GM12878 (cell line): Measurements from ENCODE around the gene CRYL1. TPM values are rescaled to one million over a fixed set of nuclear protein-coding genes. Genes with fewer than 3 reads are reported as not detected.

Experiments used
- ATAC-seq: fragments of 200-7000 bp; cut with Tn5 transposase; 3 replicates; pipeline ENCODE4 v1.9.1; 2020; ENCODE audit warnings: mild to moderate bottlenecking, moderate library complexity
- BruUV-seq: library from RNA; stranded (reverse); fragments of 400-500 nt; replicated peaks from 2 replicates; lab custom pipeline; 2021; lab: Mats Ljungman, UMichigan
- CTCF ChIA-PET: fragments of 300-600 bp; sonication (Branson Sonifier 250); formaldehyde crosslinking; extraction: SDS; loops from one replicate; lab custom pipeline; 2021; ENCODE audit warnings: inconsistent platforms; lab: Yijun Ruan, JAX
- POLR2A ChIA-PET: fragments of 350-600 bp; formaldehyde crosslinking; extraction: SDS; loops from one replicate; lab custom pipeline; 2021; ENCODE audit warnings: inconsistent platforms; lab: Charles Lee
- RAD21 ChIA-PET: fragments of 300-600 bp; sonication (Branson Sonifier 250); formaldehyde crosslinking; loops from one replicate; lab custom pipeline; 2023; ENCODE audit warnings: antibody characterized with exemption; ENCODE audit not compliant: unreplicated experiment; lab: Charles Lee
- SMC1A ChIA-PET: fragments of 300-600 bp; sonication (Branson Sonifier 250); formaldehyde crosslinking; loops from one replicate; lab custom pipeline; 2023; ENCODE audit not compliant: unreplicated experiment, uncharacterized antibody; lab: Charles Lee
- DNase-seq: peaks from one replicate; pipeline ENCODE4 v3.0.0-alpha.2; 2011; ENCODE audit warnings: low read depth, low spot score
- FAIRE-seq: peaks from 3 replicates; lab custom pipeline; 2011; peaks lifted over from hg19 to GRCh38; lab: Jason Lieb, UNC
- H2AFZ ChIP-seq: 2 replicates; pipeline ENCODE4 v1.6.0; 2011; ENCODE audit warnings: low read depth, low read length, control low read depth; ENCODE audit not compliant: control insufficient read depth
- H3K27ac ChIP-seq: 2 replicates; pipeline ENCODE4 v1.5.1; 2011; ENCODE audit warnings: control low read depth; ENCODE audit not compliant: control insufficient read depth, insufficient read depth
- H3K27me3 ChIP-seq, 2 experiments: replicated peaks in 1 of 2; 2 replicates each; pipeline versions ENCODE4 v1.6.0 to v1.6.1; 2011; ENCODE audit warnings: low read length in 1 of 2; ENCODE audit not compliant: control insufficient read depth in 2 of 2, insufficient read depth in 2 of 2
- H3K36me3 ChIP-seq, 2 experiments: 2 replicates each; pipeline ENCODE4 v1.5.1; 2011; ENCODE audit warnings: low read length in 1 of 2; ENCODE audit not compliant: control insufficient read depth in 2 of 2, insufficient read depth in 2 of 2
- H3K4me1 ChIP-seq: 2 replicates; pipeline ENCODE4 v1.6.1; 2011; ENCODE audit warnings: mild to moderate bottlenecking, low read length, moderate library complexity, mixed read lengths; ENCODE audit not compliant: control insufficient read depth, insufficient read depth
- H3K4me2 ChIP-seq: 2 replicates; pipeline ENCODE4 v1.6.0; 2011; ENCODE audit warnings: control low read depth; ENCODE audit not compliant: control insufficient read depth, insufficient read depth
- H3K4me3 ChIP-seq: fragments of 200-600 bp; sonication (generic); 2 replicates; pipeline ENCODE4 v1.5.1; 2016
- H3K79me2 ChIP-seq: 2 replicates; pipeline ENCODE4 v1.6.0; 2011; ENCODE audit warnings: low read length; ENCODE audit not compliant: control insufficient read depth, insufficient read depth
- H3K9ac ChIP-seq: 2 replicates; pipeline ENCODE4 v1.8.0; 2011; ENCODE audit warnings: low read length, control low read depth, mixed read lengths; ENCODE audit not compliant: control insufficient read depth, insufficient read depth
- H3K9me3 ChIP-seq: replicated peaks from 3 replicates; pipeline ENCODE4 v1.5.1; 2011; ENCODE audit warnings: mild to moderate bottlenecking, low read length; ENCODE audit not compliant: control insufficient read depth, insufficient read depth
- H4K20me1 ChIP-seq: 2 replicates; pipeline ENCODE4 v1.6.0; 2011; ENCODE audit not compliant: control insufficient read depth, insufficient read depth
- CBFB ChIP-seq: IDR thresholded peaks from 2 replicates; pipeline ENCODE4 v1.6.1; 2016; ENCODE audit warnings: antibody characterized with exemption, low read depth
- HDAC2 ChIP-seq: fragments of 200-600 bp; sonication (generic); IDR thresholded peaks from 2 replicates; pipeline ENCODE4 v1.6.1; 2017
- KLF5 ChIP-seq: fragments of 450-650 bp; IDR thresholded peaks from 2 replicates; pipeline ENCODE4 v1.6.1; 2014; ENCODE audit warnings: mild to moderate bottlenecking; ENCODE audit not compliant: partially characterized antibody
- NKRF ChIP-seq: fragments of 450-650 bp; conservative IDR thresholded peaks from 2 replicates; pipeline ENCODE4 v1.6.1; 2017; ENCODE audit warnings: mild to moderate bottlenecking, moderate library complexity
- RB1 ChIP-seq: fragments of 450-650 bp; formaldehyde crosslinking; IDR thresholded peaks from 2 replicates; pipeline ENCODE4 v1.6.1; 2017; ENCODE audit warnings: mild to moderate bottlenecking, borderline replicate concordance
- RELA ChIP-seq: fragments of 450-650 bp; IDR thresholded peaks from 2 replicates; pipeline ENCODE4 v1.8.0; 2014; ENCODE audit warnings: borderline replicate concordance; ENCODE audit not compliant: partially characterized antibody
- SP1 ChIP-seq: IDR thresholded peaks from one replicate; pipeline ENCODE4 v1.6.1; 2011; ENCODE audit warnings: low read depth, low read length
- TCF3 ChIP-seq: IDR thresholded peaks from 2 replicates; pipeline ENCODE4 v1.6.1; 2012; ENCODE audit warnings: low read depth, mild to moderate bottlenecking, low read length, borderline replicate concordance; ENCODE audit not compliant: insufficient read depth
- TCF7 ChIP-seq: IDR thresholded peaks from 2 replicates; pipeline ENCODE4 v1.6.1; 2014; ENCODE audit warnings: antibody characterized with exemption, borderline replicate concordance
- WGBS: methylation state at CpG from one replicate; pipeline ENCODE4 v1.1.6; 2016; ENCODE audit warnings: low lambda C conversion rate; ENCODE audit not compliant: insufficient replicate concordance, insufficient coverage; ENCODE audit errors: missing lambda C conversion rate; 5-methylcytosine and 5-hydroxymethylcytosine counted together
- in situ Hi-C: fragments of 300-500 bp; cut with MboI; formaldehyde crosslinking; loops from 9 replicates; pipeline ENCODE4 v1.14.3; 2018; ENCODE audit warnings: mixed read lengths
- intact Hi-C: fragments of 100-400 bp; cut with micrococcal nuclease; formaldehyde crosslinking; loops from one replicate; pipeline ENCODE4 v1.14.2; 2022; ENCODE audit not compliant: unreplicated experiment
- polyA plus RNA-seq, 11 experiments: library from polyadenylated mRNA; depleted of rRNA in 4 of 11; unstranded in 6 of 11; stranded (reverse) in 5 of 11; fragments of >200 nt; fragmentation: Nextera tagmentation in 4 of 11; fragmentation: Illumina TruSeq in 1 of 11; extraction: Ambion mirVana in 4 of 11; extraction: Trizol in 1 of 11; gene quantifications; 1 replicate in 1 of 11; 2 replicates in 10 of 11; pipeline versions ENCODE4 v1.2.1 to v1.2.3, GENCODE V29; 2011 to 2016; ENCODE audit warnings: inconsistent platforms in 2 of 11, missing spikeins in 2 of 11, low read depth in 1 of 11
- total RNA-seq, 4 experiments: library from RNA; depleted of rRNA in 3 of 4; stranded (reverse); fragments of >200 nt in 3 of 4; fragmentation: Illumina TruSeq in 1 of 4; extraction: Trizol in 1 of 4; gene quantifications; 2 replicates each; pipeline versions ENCODE4 v1.2.1 to v1.2.3, GENCODE V29; 2013 to 2021

CRYL1 gene
- total and polyA plus RNA-seq, 10 of the 15 experiments (the other 5 are each of a cell fraction or from before 2014, with no cell fraction given) = 5.5 to 36.7 (median 12.2) TPM

- H3K4me3 ChIP-seq = no peak overlapping the region
- H3K27me3 ChIP-seq = no peaks in the 10 kb centered on the region
- POLR2A ChIA-PET = no interaction called here
- no peak overlapping the region for H3K27ac ChIP-seq
- RAD21 ChIA-PET = no interaction called here
- H3K4me2 ChIP-seq = no peak overlapping the region
- ATAC-seq (no peak), FAIRE-seq (no peak), DNase-seq (no peak)
- intact Hi-C loops (no loop called here), in situ Hi-C loops (no loop called here)
- no peak overlapping the region for H2AFZ ChIP-seq
- H3K36me3 ChIP-seq = no peaks in the 10 kb centered on the region
- no peak overlapping the region for H3K9ac ChIP-seq
- 57% methylated on average over 4 of the region's 4 CpGs for WGBS
- TF ChIP-seq RELA (no peak), TCF3 (no peak), SP1 (no peak), KLF5 (no peak), HDAC2 (no peak), RB1 (no peak), TCF7 (no peak), NKRF (no peak), CBFB (no peak)
- no TSS peak for BruUV-seq
- H4K20me1 ChIP-seq = no peaks in the 10 kb centered on the region
- H3K79me2 ChIP-seq = no peaks in the 10 kb centered on the region
- SMC1A ChIA-PET = no interaction called here
- no peaks in the 10 kb centered on the region; the same call in 2 of the 3 replicates for H3K9me3 ChIP-seq
- peaks cover 8% of the 10 kb centered on the region; the same call in 1 of the 2 replicates for H3K4me1 ChIP-seq
- CTCF ChIA-PET = no interaction called here
These were observed 86.4 kb downstream of the CRYL1 start for GRCh38 chr13:20439261-20439660.
